Activated effector memory CD4-positive, alpha-beta T cell treated with anti-CD3 and anti-CD28 coated beads, Interleukin-2, amount 50 U/mL, for 16 hours (primary cell): ENCODE measurements around the gene GM2A.
"Not testable (repeated sequence)": the region's sequence is repeated elsewhere in the genome, so short reads cannot be mapped to it uniquely, and the experiment has no call there.

Experiments
- DNase-seq: peaks from one replicate; pipeline ENCODE4 v3.0.0-alpha.2; 2020

The GM2A gene

DNA sequence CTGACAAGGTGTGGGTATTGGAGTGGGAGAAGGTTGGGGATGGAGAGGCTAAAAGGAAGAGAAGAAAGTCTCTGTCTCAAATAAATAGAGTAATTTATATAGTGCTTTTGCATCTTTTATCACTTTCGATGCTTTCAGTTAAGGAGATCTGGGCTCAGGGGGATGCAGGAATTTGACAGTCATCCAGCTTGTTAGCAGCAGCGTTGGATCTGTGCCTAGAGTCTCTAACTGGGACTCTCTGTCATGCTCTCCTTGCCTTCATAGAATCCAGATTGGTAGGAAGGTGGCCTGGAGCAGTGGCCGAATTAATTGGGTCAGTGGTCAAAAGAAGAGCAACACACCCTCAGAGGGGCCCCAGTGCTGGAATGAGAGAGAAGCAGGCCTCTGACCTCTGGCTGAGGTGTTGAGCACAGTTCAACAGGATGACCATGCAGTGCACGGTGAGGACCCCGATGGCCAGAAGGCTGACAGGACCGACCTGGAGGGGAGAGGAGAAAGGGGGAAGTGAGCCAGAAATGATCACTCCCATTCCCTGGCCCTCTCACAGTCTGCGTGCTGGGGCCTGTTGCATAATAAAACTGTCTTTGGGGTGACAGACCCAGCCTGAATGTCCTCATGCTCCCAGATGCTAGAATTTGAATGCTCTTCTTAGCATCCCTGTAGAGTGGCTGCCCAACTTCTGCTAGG lies 42.9 kb downstream of the GM2A start:
- DNase-seq = no peak

DNA sequence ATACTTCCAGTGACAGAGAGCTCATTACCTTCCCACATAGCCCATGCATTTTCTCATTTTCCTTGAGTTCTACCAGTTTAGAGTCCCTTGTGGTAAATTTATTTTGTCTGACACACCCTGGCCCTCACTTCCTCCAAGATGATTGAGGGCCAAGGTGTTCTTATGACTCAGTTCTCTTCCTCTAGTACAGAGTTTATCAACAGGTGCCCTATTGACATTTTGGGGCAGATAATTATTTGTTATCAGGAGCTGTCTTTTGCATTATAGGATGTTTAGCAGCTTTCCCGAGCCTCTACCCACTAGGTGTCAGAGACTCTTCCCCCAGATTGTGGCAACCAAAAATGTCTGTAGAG lies 43.5 kb downstream of the GM2A start:
- no peak for DNase-seq

DNA sequence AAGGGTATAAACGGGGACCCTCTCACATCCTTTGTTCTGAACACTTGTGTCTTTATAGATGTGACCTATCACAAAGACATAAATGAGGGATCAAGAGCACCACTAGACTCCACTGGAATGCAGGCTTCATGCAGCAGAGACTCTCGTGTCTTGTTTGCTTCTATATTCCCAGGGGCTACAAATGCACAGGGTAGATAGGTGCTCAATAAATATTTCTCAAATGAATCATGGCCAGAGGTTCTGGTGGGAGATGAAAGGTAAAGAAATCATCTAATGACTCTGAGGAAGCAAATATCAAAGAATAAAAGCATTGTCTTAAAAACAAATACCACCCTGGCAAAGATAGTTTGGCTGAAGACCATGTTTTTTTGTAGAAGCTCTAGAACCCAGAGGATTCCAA lies 44.0 kb downstream of the GM2A start:
- DNase-seq = no peak

DNA sequence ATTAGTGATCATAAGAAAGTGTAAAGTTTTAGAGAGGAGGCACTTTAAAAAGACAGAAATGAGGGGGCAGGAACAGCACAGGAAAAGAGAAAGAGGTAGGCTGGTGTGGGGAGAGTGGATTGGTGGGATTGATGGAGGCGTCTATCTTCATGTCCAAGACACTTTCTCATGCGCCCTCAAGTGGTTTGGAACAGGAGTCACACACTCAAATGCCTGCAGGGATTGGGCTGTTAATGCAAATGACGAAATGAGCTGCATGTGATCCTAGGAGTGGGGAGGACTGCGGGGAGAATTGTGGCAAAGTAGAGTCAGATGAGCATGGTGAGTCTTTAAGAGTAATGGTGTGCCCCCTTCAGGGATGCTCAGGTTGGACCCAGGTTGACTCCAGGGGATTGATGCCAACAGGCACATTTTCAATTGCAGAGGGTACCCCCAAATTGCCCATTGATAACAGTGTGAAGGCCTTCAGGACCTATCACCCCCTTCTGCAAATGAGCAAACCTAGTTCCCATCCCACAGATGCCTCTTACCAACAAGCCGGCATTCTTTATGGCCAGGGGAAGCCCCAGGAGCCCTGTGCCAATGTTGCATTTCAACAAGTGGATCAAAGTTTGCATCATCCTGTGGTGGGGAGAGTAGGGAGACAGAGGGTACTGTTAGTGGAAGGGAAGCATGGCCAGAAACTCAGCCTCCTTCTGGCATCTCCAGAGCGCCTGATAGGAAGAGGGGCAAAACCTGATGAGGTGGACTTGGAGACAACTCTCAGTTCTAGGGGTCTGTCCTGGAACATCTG lies 45.3 kb downstream of the GM2A start:
- DNase-seq = no peak

DNA sequence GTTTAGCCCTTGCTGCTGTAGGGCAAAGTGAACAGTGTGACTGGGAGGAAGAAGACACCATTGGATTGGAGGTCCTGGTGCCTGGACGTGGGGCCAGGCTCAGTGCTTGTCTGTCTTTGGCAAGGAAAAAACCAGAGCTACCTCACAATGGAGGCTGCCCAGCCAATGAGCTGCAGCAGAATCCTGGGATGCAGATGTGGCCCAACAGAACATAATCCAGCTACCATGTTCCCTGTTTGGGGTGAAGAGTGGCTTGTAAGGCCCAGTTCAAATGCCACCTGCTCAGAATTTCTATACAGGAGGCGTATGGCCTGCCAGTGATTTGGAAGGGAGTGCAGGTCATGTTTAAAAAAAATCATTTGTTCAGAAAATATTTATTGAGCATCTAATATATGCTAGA lies 50.7 kb downstream of the GM2A start, which contains the start of gene SLC36A3:
TSS of gene SLC36A3 (minus strand) at position 101 of the 400 bp plus-strand sequence. CDS start 412 bp downstream, outside the sequence.
- no peak for DNase-seq

DNA sequence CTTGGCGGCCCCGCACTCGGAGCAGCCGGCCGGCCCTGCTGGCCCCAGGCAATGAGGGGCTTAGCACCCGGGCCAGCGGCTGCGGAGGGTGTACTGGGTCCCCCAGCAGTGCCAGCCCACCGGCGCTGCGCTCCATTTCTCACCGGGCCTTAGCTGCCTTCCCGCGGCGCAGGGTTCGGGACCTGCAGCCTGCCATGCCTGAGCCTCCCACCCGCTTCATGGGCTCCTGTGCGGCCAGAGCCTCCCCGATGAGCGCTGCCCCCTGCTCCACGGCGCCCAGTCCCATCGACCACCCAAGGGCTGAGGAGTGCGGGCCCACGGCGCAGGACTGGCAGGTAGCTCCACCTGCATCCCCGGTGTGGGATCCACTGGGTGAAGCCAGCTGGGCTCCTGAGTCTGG lies 56.3 kb downstream of the GM2A start:
- DNase-seq = not testable (repeated sequence)

DNA sequence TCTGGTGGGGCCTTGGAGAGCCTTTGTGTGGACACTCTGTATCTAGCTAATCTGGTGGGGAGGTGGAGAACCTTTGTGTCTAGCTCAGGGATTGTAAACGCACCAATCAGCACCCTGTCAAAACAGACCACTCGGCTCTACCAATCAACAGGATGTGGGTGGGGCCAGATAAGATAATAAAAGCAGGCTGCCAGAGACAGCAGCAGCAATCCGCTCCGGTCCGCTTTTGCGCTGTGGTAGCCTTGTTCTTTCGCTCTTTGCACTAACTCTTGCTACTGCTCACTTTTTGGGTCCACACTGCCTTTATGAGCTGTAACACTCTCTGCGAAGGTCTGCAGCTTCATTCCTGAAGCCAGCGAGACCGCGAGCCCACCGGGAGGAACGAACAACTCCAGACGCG lies 56.8 kb downstream of the GM2A start:
- DNase-seq = not testable (repeated sequence)

DNA sequence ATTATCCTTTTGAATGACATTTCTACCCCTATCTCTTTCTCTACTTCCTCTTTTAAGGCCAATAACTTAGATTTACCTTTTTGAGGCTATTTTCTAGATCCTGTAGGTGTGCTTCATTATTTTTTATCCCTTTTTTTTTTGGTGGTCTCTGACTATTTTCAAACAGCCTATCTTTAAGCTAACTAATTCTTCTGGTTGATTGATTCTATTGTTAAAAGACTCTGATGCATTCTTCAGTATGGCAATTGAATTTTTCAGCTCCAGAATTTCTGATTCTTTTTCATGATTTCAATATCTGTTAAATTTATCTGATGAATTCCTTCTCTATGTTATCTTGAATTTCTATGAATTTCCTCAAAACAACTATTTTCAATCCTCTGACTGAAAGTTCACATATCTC lies 57.9 kb downstream of the GM2A start:
- no peak for DNase-seq

DNA sequence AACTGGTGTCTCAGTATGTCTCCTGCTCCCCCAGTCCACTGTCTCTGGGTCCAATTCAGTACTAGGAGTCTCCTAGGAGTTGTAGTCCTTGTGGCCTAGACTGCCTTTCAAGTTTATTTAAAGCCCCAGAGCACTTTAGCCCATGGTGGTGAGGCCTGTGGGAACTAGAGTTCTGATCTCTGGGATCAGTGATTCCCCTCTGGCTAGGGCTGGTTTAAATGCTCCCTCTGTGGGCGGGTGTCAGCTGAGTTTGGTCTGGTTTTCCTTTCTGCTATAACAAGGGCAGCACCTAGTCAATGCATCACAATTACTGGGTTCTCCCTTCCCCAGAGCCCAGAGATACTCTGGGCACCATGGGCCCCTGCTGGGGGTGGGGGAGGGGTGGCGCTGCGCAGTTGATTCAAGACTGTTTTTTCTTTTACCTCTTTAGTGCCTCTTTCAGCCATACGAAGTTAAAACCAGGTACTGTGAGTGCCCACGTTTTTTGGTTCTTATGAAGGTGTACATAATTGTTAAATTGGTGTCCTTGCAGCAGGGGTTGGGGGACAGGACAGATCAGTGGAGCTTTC lies 59.9 kb downstream of the GM2A start:
- DNase-seq = no peak

DNA sequence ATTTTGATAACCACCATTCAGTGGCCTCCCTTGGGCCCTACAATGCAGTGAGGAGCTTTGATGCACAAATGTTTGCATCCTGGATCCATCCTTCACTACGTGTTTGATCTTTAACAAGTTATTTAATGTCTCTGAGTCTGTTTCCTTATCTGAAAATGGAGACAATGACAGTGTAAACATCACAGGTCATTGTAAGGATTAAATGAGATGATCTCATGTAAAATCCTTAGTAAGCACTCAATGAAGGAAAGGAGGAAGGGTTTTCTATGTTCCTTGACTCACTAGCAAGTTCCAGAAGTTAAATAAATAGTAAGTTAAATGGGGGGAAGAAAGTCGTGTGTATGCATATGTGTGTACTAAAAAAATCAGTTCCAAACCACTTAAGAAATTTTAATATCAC lies 60.4 kb downstream of the GM2A start:
- DNase-seq = no peak

DNA sequence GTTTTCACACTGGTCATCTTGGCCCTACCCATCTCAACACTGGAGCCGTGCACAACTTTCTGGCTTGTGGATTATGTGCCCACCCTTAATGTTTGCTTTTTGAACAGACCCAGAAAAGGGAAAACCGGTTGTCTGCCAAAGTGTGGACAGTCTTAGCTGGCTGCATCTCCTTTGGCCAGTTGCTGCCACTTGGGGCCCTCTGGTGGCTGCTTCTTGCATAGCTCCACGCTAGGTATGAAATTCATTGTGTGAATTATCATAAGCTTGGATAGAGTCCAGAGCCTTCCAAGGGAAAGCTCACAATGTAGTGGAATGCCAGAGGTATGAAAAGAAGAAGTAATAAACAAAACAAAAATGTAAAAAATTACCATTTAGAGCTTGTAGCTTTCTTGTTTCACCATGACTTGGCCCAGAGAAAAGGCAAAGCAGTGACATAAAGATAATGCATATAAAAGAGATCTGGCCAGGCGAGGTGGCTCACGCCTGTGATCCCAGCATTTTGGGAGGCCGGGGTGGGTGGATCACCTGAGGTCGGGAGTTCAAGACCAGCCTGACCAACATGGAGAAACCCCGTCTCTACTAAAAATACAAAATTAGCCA lies 63.1 kb downstream of the GM2A start:
- peak; percentile 75 for DNase-seq

DNA sequence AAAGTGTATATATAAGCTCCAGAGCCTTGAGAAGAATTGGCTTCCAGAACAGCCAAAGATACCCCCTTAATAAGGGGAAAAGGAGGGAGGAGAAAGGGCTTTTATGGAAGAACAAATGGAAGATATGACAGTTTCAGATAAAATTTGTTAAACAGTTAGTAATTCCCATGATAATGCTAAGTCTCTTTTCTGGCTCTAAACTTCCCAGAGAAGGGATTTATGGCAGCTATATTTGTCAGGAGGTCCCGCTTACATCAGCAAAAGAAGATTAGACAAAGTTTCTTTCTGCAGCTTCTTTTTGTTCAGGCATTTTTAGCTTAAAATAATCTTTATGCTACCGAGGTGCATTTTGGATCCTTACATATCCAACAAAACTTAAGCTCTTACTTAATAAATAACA lies 64.9 kb downstream of the GM2A start:
- no peak for DNase-seq

DNA sequence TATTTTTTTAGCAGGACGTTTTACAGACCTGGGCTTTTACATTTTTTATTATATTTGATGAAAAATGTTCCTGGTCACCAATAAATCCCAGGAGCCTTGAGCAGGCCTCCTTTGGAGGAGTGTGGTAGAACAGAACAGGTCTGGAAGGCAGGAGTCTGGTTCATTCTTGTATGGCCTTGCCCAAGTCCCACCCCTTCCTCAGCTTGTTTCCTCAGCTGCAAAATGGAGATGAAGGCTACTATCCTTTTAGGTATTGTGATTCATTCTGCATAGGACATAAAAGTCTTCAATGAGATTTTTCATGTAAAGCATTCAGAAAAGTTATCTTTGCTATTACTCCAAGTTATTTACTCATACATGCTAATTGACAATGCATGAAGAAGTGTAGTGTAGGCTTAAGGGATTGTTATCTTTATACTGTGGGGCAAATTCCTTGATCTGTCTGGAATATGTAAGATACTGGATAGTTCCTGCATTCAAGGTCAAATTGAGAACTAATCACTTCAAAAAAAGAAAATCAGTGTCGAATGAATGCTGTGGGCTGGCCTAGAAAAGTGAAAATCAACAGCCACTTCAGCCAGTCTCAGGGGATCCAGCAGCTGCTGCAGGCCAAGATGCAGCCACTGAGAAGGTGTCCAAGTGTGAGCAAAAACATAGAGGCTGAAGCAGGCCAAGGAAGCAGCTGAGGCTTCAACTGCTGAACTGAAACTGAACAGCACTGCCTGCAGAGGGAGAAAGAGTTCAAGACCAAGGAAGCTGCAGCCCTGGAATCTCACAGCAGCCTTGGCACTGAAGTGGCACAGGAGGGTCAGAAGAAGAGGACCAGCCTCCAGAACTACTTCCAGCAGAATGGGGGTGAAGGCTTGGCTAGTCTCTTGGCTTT lies 66.1 kb downstream of the GM2A start:
- no peak for DNase-seq
